Measurements from ENCODE around the gene PTPRS. TPM values are rescaled to one million over a fixed set of nuclear protein-coding genes. Genes with fewer than 3 reads are reported as not detected.
A peak's percentile ranks its signal among the peaks of the same experiment; 100 is the strongest.

Gene PTPRS
- total and polyA plus RNA-seq, 9 of the 15 experiments (the other 6 are each of a cell fraction or from before 2014, with no cell fraction given): 1.1 to 49.4 (median 14.1) TPM

- FAIRE-seq (no peak), ATAC-seq (no peak), DNase-seq (ENCODE audit: extremely low read depth in 1 of 4, low spot score in 3 of 4) (no peak)
- Histone ChIP-seq H3K27ac (ENCODE audit: extremely low read depth, low read depth, low read length) (no peak overlapping the region), H3K27me3 (ENCODE audit: control insufficient read depth in 2 of 2, insufficient read depth in 2 of 2, low read length in 2 of 2) (peaks cover 0 to 6% of the 10 kb centered on the region in 2 experiments; a peak in 1 of 5 replicates), H3K4me3 (no peak overlapping the region), H3K9me1 (ENCODE audit: control insufficient read depth, insufficient read depth, low read length) (no peaks in the 10 kb centered on the region), H4K20me1 (replicated peaks; ENCODE audit: control insufficient read depth, insufficient read depth, low read length) (peaks cover 10% of the 10 kb centered on the region; the same call in 1 of the 2 replicates), H3K9me3 (replicated peaks; ENCODE audit: control insufficient read depth, insufficient read depth, low read depth, low read length) (0 out of 2 replicates have a peak, but pooled peaks cover 2% of the 10 kb centered on the region), H3K4me2 (ENCODE audit: insufficient read depth, low read length) (no peak overlapping the region), H2AFZ (ENCODE audit: low read depth, low read length) (0 out of 2 replicates have a peak overlapping the region, but pooled peaks have one; percentile 32), H3K9ac (ENCODE audit: insufficient read depth in 1 of 2, low read depth in 2 of 2, low read length in 2 of 2) (no peak overlapping the region), H3K36me3 (ENCODE audit: control insufficient read depth, insufficient read depth, low read length) (no peaks in the 10 kb centered on the region), H3K4me1 (replicated peaks in 1 of 2; ENCODE audit: control insufficient read depth in 2 of 2, insufficient read depth in 2 of 2, low read length in 2 of 2) (peaks cover 5 to 12% of the 10 kb centered on the region in 2 experiments; a peak in 3 of 5 replicates), H3K79me2 (ENCODE audit: control insufficient read depth, insufficient read depth, low read length) (no peaks in the 10 kb centered on the region)
- CTCF ChIA-PET (ENCODE audit: low intra/inter-chr PET ratio): no interaction called here
- intact Hi-C loops (cut with micrococcal nuclease): no loop called here
- WGBS (ENCODE audit: insufficient coverage, low coverage, missing lambda C conversion rate): 17% methylated on average over 7 of the region's 9 CpGs
- no TSS peak for BruUV-seq (replicated peaks)
- in situ Hi-C loops (cut with MboI): no loop called here
- POLR2A ChIA-PET: interaction anchor here (0.6 kb wide), 1 partner anchor 1739 kb away, joined by 3 read pairs; no protein-coding TSS in a partner anchor
- TF ChIP-seq MYC (IDR thresholded peaks at IDR 0.05; ENCODE audit: low read depth, low read length) (no peak), MYC (CRISPR knock-in tag; IDR thresholded peaks at IDR 0.05; ENCODE audit: borderline replicate concordance, low read depth) (no peak), FOXK2 (conservative IDR thresholded peaks at IDR 0.05 in 1 of 2, IDR thresholded peaks at IDR 0.05 in 1 of 2; ENCODE audit: low read depth in 2 of 2) (no peak), ZNF512 (tag; IDR thresholded peaks at IDR 0.05) (peak; percentile 86), U2AF2 (optimal IDR thresholded peaks at IDR 0.05; ENCODE audit: low read depth, low read length) (no peak), TARDBP (IDR thresholded peaks at IDR 0.05) (no peak), NCOA4 (IDR thresholded peaks at IDR 0.05; ENCODE audit: partially characterized antibody) (no peak), ZKSCAN1 (IDR thresholded peaks at IDR 0.05; ENCODE audit: low read depth, low read length) (no peak), HDAC2 (IDR thresholded peaks at IDR 0.05) (no peak), ZBTB17 (CRISPR knock-in tag; IDR thresholded peaks at IDR 0.05) (no peak), ZNF174 (CRISPR knock-in tag; IDR thresholded peaks at IDR 0.05) (no peak), ERF (CRISPR knock-in tag; IDR thresholded peaks at IDR 0.05) (no peak), SETDB1 (IDR thresholded peaks at IDR 0.05; ENCODE audit: low read length) (no peak), ETV6 (IDR thresholded peaks at IDR 0.05; ENCODE audit: borderline replicate concordance in 1 of 2, low read depth in 2 of 2, low read length in 1 of 2) (no peak), ETV6 (CRISPR knock-in tag; IDR thresholded peaks at IDR 0.05; ENCODE audit: borderline replicate concordance) (no peak), PREB (CRISPR knock-in tag; IDR thresholded peaks at IDR 0.05) (no peak), NR2F6 (CRISPR knock-in tag; IDR thresholded peaks at IDR 0.05) (no peak)
- TF ChIP-seq, protein P1, sequence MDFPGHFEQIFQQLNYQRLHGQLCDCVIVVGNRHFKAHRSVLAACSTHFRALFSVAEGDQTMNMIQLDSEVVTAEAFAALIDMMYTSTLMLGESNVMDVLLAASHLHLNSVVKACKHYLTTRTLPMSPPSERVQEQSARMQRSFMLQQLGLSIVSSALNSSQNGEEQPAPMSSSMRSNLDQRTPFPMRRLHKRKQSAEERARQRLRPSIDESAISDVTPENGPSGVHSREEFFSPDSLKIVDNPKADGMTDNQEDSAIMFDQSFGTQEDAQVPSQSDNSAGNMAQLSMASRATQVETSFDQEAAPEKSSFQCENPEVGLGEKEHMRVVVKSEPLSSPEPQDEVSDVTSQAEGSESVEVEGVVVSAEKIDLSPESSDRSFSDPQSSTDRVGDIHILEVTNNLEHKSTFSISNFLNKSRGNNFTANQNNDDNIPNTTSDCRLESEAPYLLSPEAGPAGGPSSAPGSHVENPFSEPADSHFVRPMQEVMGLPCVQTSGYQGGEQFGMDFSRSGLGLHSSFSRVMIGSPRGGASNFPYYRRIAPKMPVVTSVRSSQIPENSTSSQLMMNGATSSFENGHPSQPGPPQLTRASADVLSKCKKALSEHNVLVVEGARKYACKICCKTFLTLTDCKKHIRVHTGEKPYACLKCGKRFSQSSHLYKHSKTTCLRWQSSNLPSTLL (IDR thresholded peaks at IDR 0.05): 0 out of 2 replicates have a peak, but pooled peaks have one; percentile 24
- TF ChIP-seq, protein P2, sequence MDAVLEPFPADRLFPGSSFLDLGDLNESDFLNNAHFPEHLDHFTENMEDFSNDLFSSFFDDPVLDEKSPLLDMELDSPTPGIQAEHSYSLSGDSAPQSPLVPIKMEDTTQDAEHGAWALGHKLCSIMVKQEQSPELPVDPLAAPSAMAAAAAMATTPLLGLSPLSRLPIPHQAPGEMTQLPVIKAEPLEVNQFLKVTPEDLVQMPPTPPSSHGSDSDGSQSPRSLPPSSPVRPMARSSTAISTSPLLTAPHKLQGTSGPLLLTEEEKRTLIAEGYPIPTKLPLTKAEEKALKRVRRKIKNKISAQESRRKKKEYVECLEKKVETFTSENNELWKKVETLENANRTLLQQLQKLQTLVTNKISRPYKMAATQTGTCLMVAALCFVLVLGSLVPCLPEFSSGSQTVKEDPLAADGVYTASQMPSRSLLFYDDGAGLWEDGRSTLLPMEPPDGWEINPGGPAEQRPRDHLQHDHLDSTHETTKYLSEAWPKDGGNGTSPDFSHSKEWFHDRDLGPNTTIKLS (IDR thresholded peaks at IDR 0.05; ENCODE audit: borderline replicate concordance, low read depth): no peak
Observed at GRCh38 chr19:5326545-5326944, 14.1 kb downstream of the PTPRS start.

Measured in K562 (cell line).